Measurements from ENCODE around the gene STK31.

The STK31 gene

DNA sequence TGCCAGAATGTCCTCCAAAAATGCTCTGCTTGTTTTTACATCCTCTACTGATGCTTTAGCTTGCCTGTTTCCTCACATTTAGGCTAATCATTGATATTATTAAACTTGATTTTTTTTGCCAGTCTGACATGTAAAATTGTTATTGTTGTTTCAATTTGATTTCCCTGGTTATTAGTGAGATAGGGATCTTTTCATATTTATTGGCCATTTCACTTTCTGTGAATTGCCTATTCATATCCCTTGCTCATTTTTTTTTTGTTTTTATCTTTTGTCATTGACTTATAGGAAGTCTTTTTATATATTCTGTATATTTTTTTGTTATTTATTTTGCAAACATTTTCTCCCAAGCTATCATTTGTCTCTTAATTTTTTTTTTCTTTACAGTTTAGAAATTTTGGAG lies 16.8 kb upstream of the STK31 start:
- ChIA-PET CTCF (interaction anchor here (5.2 to 8.4 kb wide), 2 partner anchors 13 to 16 kb away, joined by 64 to 69 read pairs; partner anchors contain the start of genes FAM221A and STK31), POLR2A (no interaction called here)
- no peaks in the 10 kb centered on the region for H3K27me3 ChIP-seq (replicated peaks in 2 of 5; ENCODE audit: control insufficient read depth in 4 of 5, insufficient read depth in 5 of 5, low read length in 4 of 5)
- H3K9me3 ChIP-seq (ENCODE audit: control extremely low read depth in 1 of 5, control insufficient read depth in 4 of 5, insufficient read depth in 2 of 5, low read depth in 1 of 5, low read length in 4 of 5), result no peaks in the 10 kb centered on the region
- H3K27ac ChIP-seq (ENCODE audit: insufficient read depth in 1 of 2, low read depth in 1 of 2, low read length in 2 of 2, poor library complexity in 1 of 2, severe bottlenecking in 2 of 2), result no peak overlapping the region
- H3K36me3 ChIP-seq (ENCODE audit: control insufficient read depth in 4 of 4, insufficient read depth in 4 of 4, low read length in 3 of 4), result peaks cover 4 to 35% (median 15%) of the 10 kb centered on the region in 4 experiments
- peaks cover 0 to 17% (median 7%) of the 10 kb centered on the region in 4 experiments for H3K4me1 ChIP-seq (ENCODE audit: control extremely low read depth in 1 of 4, control insufficient read depth in 4 of 4, insufficient read depth in 4 of 4, low read length in 3 of 4)
- DNase-seq, result no peak
- H3K4me3 ChIP-seq (ENCODE audit: control insufficient read depth in 1 of 7, extremely low read depth in 1 of 7, insufficient read depth in 4 of 7, low read depth in 2 of 7, low read length in 6 of 7), result no peak overlapping the region

DNA sequence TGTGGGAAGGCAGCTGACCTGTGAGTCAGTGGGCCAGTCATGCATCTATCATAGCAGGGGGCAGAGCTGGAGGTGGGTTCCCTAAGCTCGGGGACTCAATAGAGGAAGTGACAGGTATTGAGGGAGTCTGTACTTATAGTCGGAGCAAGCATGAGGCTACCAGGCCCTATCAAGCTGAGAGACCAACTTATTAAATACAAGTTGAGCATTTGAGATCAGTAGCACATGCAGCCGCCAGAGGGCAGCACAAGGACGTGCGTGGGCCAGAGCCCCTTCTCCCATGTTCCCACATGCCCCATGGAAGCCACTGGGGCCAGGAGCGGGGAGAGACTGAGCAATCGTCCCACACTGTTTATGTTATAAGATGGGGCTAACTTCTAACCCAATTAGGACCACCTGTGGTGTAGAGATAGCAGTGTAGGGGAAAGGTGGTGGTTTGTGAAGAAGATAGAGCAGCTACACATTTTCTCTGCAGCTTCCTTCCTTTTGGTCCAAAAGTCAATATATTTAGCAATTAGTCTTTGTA lies 13.0 kb upstream of the STK31 start:
- ChIA-PET CTCF (interaction anchor here (0.9 to 8.4 kb wide), 12 partner anchors 9 to 168 kb away, joined by 3 to 69 read pairs (median 6); partner anchors contain the start of genes FAM221A and STK31), POLR2A (no interaction called here)
- Histone ChIP-seq H3K4me3 (ENCODE audit: control insufficient read depth in 1 of 7, extremely low read depth in 1 of 7, insufficient read depth in 4 of 7, low read depth in 2 of 7, low read length in 6 of 7) (peak overlapping the region in 1 of 7 experiments; percentile 17), H3K9me3 (ENCODE audit: control extremely low read depth in 1 of 5, control insufficient read depth in 4 of 5, insufficient read depth in 2 of 5, low read depth in 1 of 5, low read length in 4 of 5) (no peaks in the 10 kb centered on the region), H3K27me3 (replicated peaks in 2 of 5; ENCODE audit: control insufficient read depth in 4 of 5, insufficient read depth in 5 of 5, low read length in 4 of 5) (no peaks in the 10 kb centered on the region), H3K4me1 (ENCODE audit: control extremely low read depth in 1 of 4, control insufficient read depth in 4 of 4, insufficient read depth in 4 of 4, low read length in 3 of 4) (peaks cover 0 to 25% (median 10%) of the 10 kb centered on the region in 4 experiments), H3K27ac (ENCODE audit: insufficient read depth in 1 of 2, low read depth in 1 of 2, low read length in 2 of 2, poor library complexity in 1 of 2, severe bottlenecking in 2 of 2) (peak overlapping the region in 1 of 2 experiments; percentile 50), H3K36me3 (ENCODE audit: control insufficient read depth in 4 of 4, insufficient read depth in 4 of 4, low read length in 3 of 4) (peaks cover 6 to 17% (median 11%) of the 10 kb centered on the region in 4 experiments)
- WGBS (ENCODE audit: insufficient coverage), result 17% methylated on average over 4 of the region's 7 CpGs
- peak; percentile 73 to 90 (median 85) for DNase-seq

- Histone ChIP-seq H3K27me3 (replicated peaks in 2 of 5; ENCODE audit: control insufficient read depth in 4 of 5, insufficient read depth in 5 of 5, low read length in 4 of 5) (no peaks in the 10 kb centered on the region), H3K4me1 (ENCODE audit: control extremely low read depth in 1 of 4, control insufficient read depth in 4 of 4, insufficient read depth in 4 of 4, low read length in 3 of 4) (peaks cover 0 to 25% (median 10%) of the 10 kb centered on the region in 4 experiments), H3K9me3 (ENCODE audit: control extremely low read depth in 1 of 5, control insufficient read depth in 4 of 5, insufficient read depth in 2 of 5, low read depth in 1 of 5, low read length in 4 of 5) (no peaks in the 10 kb centered on the region), H3K27ac (ENCODE audit: insufficient read depth in 1 of 2, low read depth in 1 of 2, low read length in 2 of 2, poor library complexity in 1 of 2, severe bottlenecking in 2 of 2) (no peak overlapping the region), H3K36me3 (ENCODE audit: control insufficient read depth in 4 of 4, insufficient read depth in 4 of 4, low read length in 3 of 4) (peaks cover 6 to 19% (median 11%) of the 10 kb centered on the region in 4 experiments), H3K4me3 (ENCODE audit: control insufficient read depth in 1 of 7, extremely low read depth in 1 of 7, insufficient read depth in 4 of 7, low read depth in 2 of 7, low read length in 6 of 7) (no peak overlapping the region)
- ChIA-PET CTCF (interaction anchor here (0.6 to 8.4 kb wide), 8 partner anchors 10 to 152 kb away, joined by 3 to 64 read pairs (median 4); partner anchors contain the start of genes FAM221A and STK31), POLR2A (interaction anchor here (0.5 kb wide), 1 partner anchor 179 kb away, joined by 8 read pairs; no protein-coding TSS in a partner anchor)
- no peak for DNase-seq
- whole genome bisulfite sequencing (ENCODE audit: insufficient coverage), result 25% methylated on average over 1 of the region's 2 CpGs
Observed at GRCh38 chr7:23698822-23699221, 11.2 kb upstream of the STK31 start.

GRCh38 chr7:23700046-23700445 lies 10.0 kb upstream of the STK31 start:
- H3K4me3 ChIP-seq (ENCODE audit: control insufficient read depth in 1 of 7, extremely low read depth in 1 of 7, insufficient read depth in 4 of 7, low read depth in 2 of 7, low read length in 6 of 7), result no peak overlapping the region
- CTCF ChIA-PET, result interaction anchor here (1.2 to 8.4 kb wide), 3 partner anchors 9 to 61 kb away, joined by 3 to 64 read pairs (median 4); partner anchors contain the start of gene STK31

DNA sequence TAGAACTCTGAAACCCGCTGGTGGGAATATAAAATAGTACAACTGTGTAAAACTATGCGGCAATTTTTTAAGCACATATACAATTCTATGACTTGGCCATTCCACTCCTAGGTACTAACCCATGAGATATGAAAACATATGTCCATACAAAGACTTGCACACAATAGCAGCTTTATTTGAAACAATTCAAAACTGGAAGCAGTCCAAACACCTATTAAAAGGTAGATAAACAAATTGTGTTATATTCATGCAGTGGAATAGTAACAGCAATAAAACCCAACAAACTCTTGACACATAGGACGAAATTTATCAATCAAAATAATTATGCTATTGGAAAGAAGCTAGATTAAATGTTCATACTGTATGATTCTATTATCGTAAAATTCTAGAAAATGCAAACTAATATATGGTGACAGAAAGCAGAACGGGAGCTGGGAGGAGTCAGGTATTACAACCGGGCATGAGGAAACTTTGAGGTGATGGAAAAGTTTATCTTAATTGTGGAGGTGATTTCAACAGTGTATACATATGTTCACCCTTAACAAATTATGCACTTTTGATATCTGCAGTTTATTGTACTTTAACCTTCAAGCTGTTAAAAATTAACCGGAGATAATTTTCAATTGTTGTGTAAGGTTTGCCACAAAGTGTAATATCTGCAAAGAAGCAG lies 803 bp upstream of the STK31 start:
- ChIA-PET POLR2A (no interaction called here), CTCF (interaction anchor here (1.0 to 6.9 kb wide), 6 partner anchors 9 to 163 kb away, joined by 4 to 64 read pairs (median 12); no protein-coding TSS in a partner anchor)
- no peaks in the 10 kb centered on the region for H3K4me1 ChIP-seq (ENCODE audit: control extremely low read depth in 1 of 4, control insufficient read depth in 4 of 4, insufficient read depth in 4 of 4, low read length in 3 of 4)
- no peak for DNase-seq
- 100% methylated on average over 1 of the region's 7 CpGs for WGBS (ENCODE audit: insufficient coverage)
- no peaks in the 10 kb centered on the region for H3K27me3 ChIP-seq (replicated peaks in 2 of 5; ENCODE audit: control insufficient read depth in 4 of 5, insufficient read depth in 5 of 5, low read length in 4 of 5)
- H3K4me3 ChIP-seq (ENCODE audit: control insufficient read depth in 1 of 7, extremely low read depth in 1 of 7, insufficient read depth in 4 of 7, low read depth in 2 of 7, low read length in 6 of 7), result no peak overlapping the region
- peaks cover 0 to 18% (median 6%) of the 10 kb centered on the region in 5 experiments for H3K9me3 ChIP-seq (ENCODE audit: control extremely low read depth in 1 of 5, control insufficient read depth in 4 of 5, insufficient read depth in 2 of 5, low read depth in 1 of 5, low read length in 4 of 5)
- H3K27ac ChIP-seq (ENCODE audit: insufficient read depth in 1 of 2, low read depth in 1 of 2, low read length in 2 of 2, poor library complexity in 1 of 2, severe bottlenecking in 2 of 2), result no peak overlapping the region
- peaks cover 0 to 16% (median 7%) of the 10 kb centered on the region in 4 experiments for H3K36me3 ChIP-seq (ENCODE audit: control insufficient read depth in 4 of 4, insufficient read depth in 4 of 4, low read length in 3 of 4)

More at GRCh38 chr7:23700046-23700445, 10.0 kb upstream of the STK31 start:
- Histone ChIP-seq H3K27ac (ENCODE audit: insufficient read depth in 1 of 2, low read depth in 1 of 2, low read length in 2 of 2, poor library complexity in 1 of 2, severe bottlenecking in 2 of 2) (no peak overlapping the region), H3K36me3 (ENCODE audit: control insufficient read depth in 4 of 4, insufficient read depth in 4 of 4, low read length in 3 of 4) (peaks cover 2 to 24% (median 13%) of the 10 kb centered on the region in 4 experiments), H3K4me1 (ENCODE audit: control extremely low read depth in 1 of 4, control insufficient read depth in 4 of 4, insufficient read depth in 4 of 4, low read length in 3 of 4) (peaks cover 0 to 25% (median 10%) of the 10 kb centered on the region in 4 experiments), H3K9me3 (ENCODE audit: control extremely low read depth in 1 of 5, control insufficient read depth in 4 of 5, insufficient read depth in 2 of 5, low read depth in 1 of 5, low read length in 4 of 5) (peaks cover 0 to 4% (median under 1%) of the 10 kb centered on the region in 5 experiments), H3K27me3 (replicated peaks in 2 of 5; ENCODE audit: control insufficient read depth in 4 of 5, insufficient read depth in 5 of 5, low read length in 4 of 5) (no peaks in the 10 kb centered on the region)
- DNase-seq, result peak in 2 of 3 donors; percentile 39 to 43
- POLR2A ChIA-PET, result interaction anchor here (0.6 kb wide), 1 partner anchor 198 kb away, joined by 3 read pairs; no protein-coding TSS in a partner anchor
- 86% methylated on average over 1 of the region's 4 CpGs for WGBS (ENCODE audit: insufficient coverage)

GRCh38 chr7:23712368-23713284 lies 2.6 kb downstream of the STK31 start:
- H3K27ac ChIP-seq (ENCODE audit: insufficient read depth in 1 of 2, low read depth in 1 of 2, low read length in 2 of 2, poor library complexity in 1 of 2, severe bottlenecking in 2 of 2), result no peak overlapping the region
- no peak overlapping the region for H3K4me3 ChIP-seq (ENCODE audit: control insufficient read depth in 1 of 7, extremely low read depth in 1 of 7, insufficient read depth in 4 of 7, low read depth in 2 of 7, low read length in 6 of 7)
- ChIA-PET CTCF (interaction anchor here (1.0 to 6.9 kb wide), 17 partner anchors 10 to 167 kb away, joined by 3 to 64 read pairs (median 6); partner anchors contain the start of gene FAM221A), POLR2A (no interaction called here)
- H3K4me1 ChIP-seq (ENCODE audit: control extremely low read depth in 1 of 4, control insufficient read depth in 4 of 4, insufficient read depth in 4 of 4, low read length in 3 of 4), result no peaks in the 10 kb centered on the region
- no peaks in the 10 kb centered on the region for H3K27me3 ChIP-seq (replicated peaks in 2 of 5; ENCODE audit: control insufficient read depth in 4 of 5, insufficient read depth in 5 of 5, low read length in 4 of 5)
- WGBS (ENCODE audit: insufficient coverage), result 0% methylated on average over 2 of the region's 8 CpGs
- H3K9me3 ChIP-seq (ENCODE audit: control extremely low read depth in 1 of 5, control insufficient read depth in 4 of 5, insufficient read depth in 2 of 5, low read depth in 1 of 5, low read length in 4 of 5), result no peaks in the 10 kb centered on the region
- peak; percentile 53 to 73 (median 62) for DNase-seq
- no peaks in the 10 kb centered on the region for H3K36me3 ChIP-seq (ENCODE audit: control insufficient read depth in 4 of 4, insufficient read depth in 4 of 4, low read length in 3 of 4)
